Lung (tissue), 12 donors: ENCODE results near the gene CDH23. TPM values are rescaled to one million over a fixed set of nuclear protein-coding genes. Genes with fewer than 3 reads are reported as not detected.

Source experiments
- ATAC-seq: fragments of 200-7000 bp; cut with Tn5 transposase; one replicate; pipeline ENCODE4 v1.9.1; 2020; ENCODE audit warnings: moderate number of reproducible peaks; ENCODE audit not compliant: insufficient read depth, low FRiP score
- DNase-seq, 3 donors: peaks; one replicate each; pipeline ENCODE4 v3.0.0-alpha.2; 2013 to 2017
- H3K27ac ChIP-seq, 2 donors: one replicate each; pipeline ENCODE4 v1.5.1; 2013; ENCODE audit warnings: mild to moderate bottlenecking in 2 of 2, moderate library complexity in 2 of 2, control low read depth in 1 of 2, inconsistent platforms in 1 of 2, low read depth in 1 of 2, low read length in 1 of 2
- H3K27me3 ChIP-seq, 3 donors: one replicate each; pipeline ENCODE4 v1.5.1; 2013; ENCODE audit warnings: low read length in 2 of 3; ENCODE audit not compliant: control insufficient read depth in 3 of 3, insufficient read depth in 3 of 3
- H3K36me3 ChIP-seq, 4 donors: one replicate each; pipeline ENCODE4 v1.5.1; 2013; ENCODE audit warnings: low read length in 4 of 4, mild to moderate bottlenecking in 1 of 4, moderate library complexity in 1 of 4; ENCODE audit not compliant: control insufficient read depth in 4 of 4, insufficient read depth in 4 of 4
- H3K4me1 ChIP-seq, 5 donors: one replicate each; pipeline ENCODE4 v1.5.1; 2013; ENCODE audit warnings: low read length in 5 of 5, mild to moderate bottlenecking in 2 of 5, moderate library complexity in 1 of 5; ENCODE audit not compliant: control insufficient read depth in 5 of 5, insufficient read depth in 5 of 5
- H3K4me3 ChIP-seq: one replicate; pipeline ENCODE4 v1.5.1; 2013; ENCODE audit warnings: mild to moderate bottlenecking, control low read depth, moderate library complexity
- H3K9ac ChIP-seq, 2 donors: one replicate each; pipeline ENCODE4 v1.5.1; 2013; ENCODE audit warnings: low read length in 2 of 2, control low read depth in 1 of 2; ENCODE audit not compliant: insufficient read depth in 1 of 2
- H3K9me3 ChIP-seq, 4 donors: one replicate each; pipeline ENCODE4 v1.5.1; 2013; ENCODE audit warnings: low read length in 3 of 4, mild to moderate bottlenecking in 1 of 4, moderate library complexity in 1 of 4; ENCODE audit not compliant: control insufficient read depth in 4 of 4, insufficient read depth in 3 of 4
- CTCF ChIP-seq: IDR thresholded peaks from 2 replicates; pipeline ENCODE4 v1.5.1; 2012; ENCODE audit warnings: mild to moderate bottlenecking; ENCODE audit errors: control extremely low read depth, extremely low read depth
- WGBS, 2 donors: extraction: QIAGEN DNeasy Blood & Tissue Kit; methylation state at CpG; one replicate each; pipeline ENCODE4 v1.1.7; 2013; 5-methylcytosine and 5-hydroxymethylcytosine counted together
- polyA plus RNA-seq, 2 donors: library from polyadenylated mRNA; stranded (reverse); fragments of 200-250 nt; gene quantifications; one replicate each; pipeline ENCODE4 v1.2.1, GENCODE V29; 2013
- total RNA-seq, 2 donors: library from RNA; depleted of rRNA in 1 of 2; stranded (reverse); fragments of >200 nt in 1 of 2; gene quantifications; one replicate each; pipeline ENCODE4 v1.2.1, GENCODE V29; 2014 to 2021
- donor health status: control.
- donor health status: control.
- donor health status: Bipolar disorder and iron deficiency.
- donor health status: healthy.
- donor health status: DM: yes; HTN: yes; CAD: no.

CDH23 gene
- total and polyA plus RNA-seq, 4 donors: 4.5 to 29.5 (median 6.0) TPM

GRCh38 chr10:71494476-71494875 lies 97.8 kb downstream of the CDH23 start:
- no peak for TF ChIP-seq CTCF
- H3K27me3 ChIP-seq: no peaks in the 10 kb centered on the region
- DNase-seq (no peak), ATAC-seq (no peak)
- no peak overlapping the region for H3K4me3 ChIP-seq
- no peak overlapping the region for H3K9ac ChIP-seq
- no peaks in the 10 kb centered on the region for H3K36me3 ChIP-seq
- H3K27ac ChIP-seq: no peak overlapping the region
- 94 to 95% methylated on average over 8 of the region's 8 CpGs for WGBS, 2 donors
- no peaks in the 10 kb centered on the region for H3K9me3 ChIP-seq
- peaks cover 0 to 3% (median 0%) of the 10 kb centered on the region in 5 donors for H3K4me1 ChIP-seq

GRCh38 chr10:71494980-71495381 lies 98.3 kb downstream of the CDH23 start:
- Histone ChIP-seq H3K36me3 (no peaks in the 10 kb centered on the region), H3K4me1 (peaks cover 0 to 3% (median 0%) of the 10 kb centered on the region in 5 donors), H3K27ac (no peak overlapping the region), H3K4me3 (no peak overlapping the region), H3K27me3 (no peaks in the 10 kb centered on the region), H3K9me3 (no peaks in the 10 kb centered on the region), H3K9ac (no peak overlapping the region)
- no peak for TF ChIP-seq CTCF
- WGBS, 2 donors: 56 to 67% methylated on average over 9 of the region's 9 CpGs
- ATAC-seq (no peak), DNase-seq (no peak)

DNA sequence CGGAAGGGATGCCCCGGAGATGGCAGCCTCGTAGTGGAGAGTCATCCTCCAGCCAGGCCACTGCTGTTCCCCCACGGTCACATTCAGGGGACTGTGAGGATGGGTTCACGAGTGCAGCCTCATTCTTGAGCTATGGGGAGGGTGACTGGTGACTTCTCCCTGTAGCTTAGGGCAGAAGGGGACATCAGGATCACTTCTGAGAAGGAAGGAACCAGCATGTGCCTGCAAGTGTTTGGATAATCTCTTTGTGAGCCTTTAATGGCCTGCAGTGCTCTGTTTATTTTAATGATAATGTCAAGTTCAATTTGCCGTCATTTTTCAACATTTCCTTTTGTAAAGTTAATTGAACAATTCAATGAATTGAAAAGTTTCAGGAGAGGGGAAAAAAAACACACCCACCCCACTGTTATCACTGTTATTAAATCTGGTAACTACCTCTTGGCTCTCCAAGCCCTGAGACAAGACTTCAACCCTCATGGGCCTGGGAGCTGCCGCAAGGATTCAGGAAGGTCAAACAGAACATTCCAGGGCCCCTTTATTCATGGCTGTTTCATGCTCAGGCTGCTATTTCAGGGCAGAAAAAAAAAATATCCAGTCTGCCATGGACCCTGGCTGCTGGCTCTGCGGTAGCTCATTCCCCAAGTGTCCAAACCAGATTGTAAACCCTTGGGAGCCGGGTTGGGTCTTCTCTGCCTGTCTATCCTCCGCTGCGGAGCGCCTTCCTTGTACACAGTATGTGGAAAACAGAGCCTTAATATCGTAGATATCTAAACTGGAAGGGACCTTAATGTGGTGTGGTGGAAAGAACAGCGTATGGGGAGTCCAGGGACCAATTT lies 100.4 kb downstream of the CDH23 start:
- Histone ChIP-seq H3K4me1 (peaks cover 0 to 3% (median 0%) of the 10 kb centered on the region in 5 donors), H3K36me3 (no peaks in the 10 kb centered on the region), H3K9ac (no peak overlapping the region), H3K4me3 (no peak overlapping the region), H3K27ac (no peak overlapping the region), H3K9me3 (no peaks in the 10 kb centered on the region), H3K27me3 (no peaks in the 10 kb centered on the region)
- no peak for TF ChIP-seq CTCF
- no peak for DNase-seq
- 81 to 86% methylated on average over 14 of the region's 14 CpGs for WGBS, 2 donors
- ATAC-seq: no peak
